Neural progenitor cell (in vitro differentiated cells): Measurements from ENCODE around the gene DIS3L2. TPM values are rescaled to one million over a fixed set of nuclear protein-coding genes. Genes with fewer than 3 reads are reported as not detected.
"Not testable (repeated sequence)": the region's sequence is repeated elsewhere in the genome, so short reads cannot be mapped to it uniquely, and the experiment has no call there.

Experiments used
- DNase-seq: peaks from one replicate; pipeline ENCODE4 v3.0.0-alpha.2; 2016; ENCODE audit warnings: low spot score
- H2AFZ ChIP-seq: fragments of 200-600 bp; sonication (generic); replicated peaks from 2 replicates; pipeline ENCODE4 v1.6.1; 2016; ENCODE audit warnings: antibody characterized with exemption
- H3F3A ChIP-seq: fragments of 200-600 bp; sonication (generic); 2 replicates; pipeline ENCODE4 v1.6.1; 2016; ENCODE audit warnings: antibody characterized with exemption, low read depth
- H3K27ac ChIP-seq: fragments of 200-600 bp; sonication (generic); 2 replicates; pipeline ENCODE4 v1.5.1; 2016; ENCODE audit warnings: mild to moderate bottlenecking
- H3K27me3 ChIP-seq: fragments of 200-600 bp; sonication (generic); 2 replicates; pipeline ENCODE4 v1.6.1; 2016; ENCODE audit warnings: mild to moderate bottlenecking, moderate library complexity
- H3K36me3 ChIP-seq: fragments of 200-600 bp; sonication (generic); 2 replicates; pipeline ENCODE4 v1.5.1; 2016
- H3K4me1 ChIP-seq: fragments of 200-600 bp; sonication (generic); 2 replicates; pipeline ENCODE4 v1.6.1; 2016; ENCODE audit warnings: mixed run types
- H3K4me2 ChIP-seq: fragments of 200-600 bp; sonication (generic); 2 replicates; pipeline ENCODE4 v1.6.1; 2016
- H3K4me3 ChIP-seq: fragments of 200-600 bp; sonication (generic); 2 replicates; pipeline ENCODE4 v1.5.1; 2016
- H3K79me2 ChIP-seq: fragments of 200-600 bp; sonication (generic); 2 replicates; pipeline ENCODE4 v1.6.1; 2016; ENCODE audit warnings: low read depth
- H3K9ac ChIP-seq: fragments of 200-600 bp; sonication (generic); 2 replicates; pipeline ENCODE4 v1.6.1; 2016
- H3K9me3 ChIP-seq: fragments of 200-600 bp; sonication (generic); 2 replicates; pipeline ENCODE4 v1.5.1; 2016; ENCODE audit warnings: low read depth
- H4K20me1 ChIP-seq: fragments of 200-600 bp; sonication (generic); 2 replicates; pipeline ENCODE4 v1.6.1; 2016; ENCODE audit warnings: low read depth
- H3K27ac Mint-ChIP-seq: 3 replicates; pipeline ENCODE4 v1.8.0; 2021; ENCODE audit warnings: mixed read lengths
- H3K27me3 Mint-ChIP-seq: 2 replicates; pipeline ENCODE4 v1.8.0; 2022; ENCODE audit warnings: low read depth, mild to moderate bottlenecking, inconsistent platforms, moderate library complexity, mixed read lengths; ENCODE audit not compliant: insufficient read depth
- H3K36me3 Mint-ChIP-seq: 3 replicates; pipeline ENCODE4 v1.8.0; 2021; ENCODE audit warnings: mixed read lengths
- H3K4me1 Mint-ChIP-seq: 3 replicates; pipeline ENCODE4 v1.8.0; 2021; ENCODE audit warnings: mixed read lengths
- H3K4me3 Mint-ChIP-seq: 3 replicates; pipeline ENCODE4 v1.8.0; 2021; ENCODE audit warnings: mild to moderate bottlenecking, moderate library complexity, mixed read lengths
- H3K9me3 Mint-ChIP-seq: 3 replicates; pipeline ENCODE4 v1.8.0; 2020; ENCODE audit warnings: mixed read lengths
- CTCF ChIP-seq: fragments of 200-600 bp; sonication (generic); IDR thresholded peaks from 2 replicates; pipeline ENCODE4 v1.5.1; 2017; ENCODE audit warnings: antibody characterized with exemption, mild to moderate bottlenecking
- EZH2 ChIP-seq: fragments of 200-600 bp; sonication (generic); IDR thresholded peaks from 2 replicates; pipeline ENCODE4 v1.6.1; 2017; ENCODE audit warnings: antibody characterized with exemption, mild to moderate bottlenecking, moderate library complexity
- EZH2phosphoT487 ChIP-seq: fragments of 200-600 bp; sonication (generic); IDR thresholded peaks from 2 replicates; pipeline ENCODE4 v1.6.1; 2017; ENCODE audit warnings: antibody characterized with exemption
- total RNA-seq: library from RNA; depleted of rRNA; stranded (reverse); fragments of >200 nt; gene quantifications from 2 replicates; pipeline ENCODE4 v1.2.3, GENCODE V29; 2015; ENCODE audit warnings: low replicate concordance

DIS3L2 gene
- total RNA-seq, 1 donor from 2014 or later, result 23.2 TPM

- DNase-seq, result no peak
- H3K27me3 Mint-ChIP-seq, result peaks cover 3% of the 10 kb centered on the region
These were observed 371.4 kb downstream of the DIS3L2 start for GRCh38 chr2:232332940-232333259.

GRCh38 chr2:232333361-232334135 is 372.0 kb downstream of the DIS3L2 start:
- H3K4me1 Mint-ChIP-seq, result peaks cover 3% of the 10 kb centered on the region
- H3K27me3 Mint-ChIP-seq, result peaks cover 3% of the 10 kb centered on the region
- Histone ChIP-seq H3K9me3 (no peaks in the 10 kb centered on the region), H3K4me3 (no peak overlapping the region), H4K20me1 (no peaks in the 10 kb centered on the region), H3K9ac (no peak overlapping the region), H3F3A (no peaks in the 10 kb centered on the region), H2AFZ (no peak overlapping the region), H3K4me1 (no peaks in the 10 kb centered on the region), H3K27me3 (no peaks in the 10 kb centered on the region), H3K79me2 (no peaks in the 10 kb centered on the region), H3K27ac (no peak overlapping the region), H3K36me3 (no peaks in the 10 kb centered on the region), H3K4me2 (no peak overlapping the region)
- H3K27ac Mint-ChIP-seq, result no peak overlapping the region
- no peaks in the 10 kb centered on the region for H3K36me3 Mint-ChIP-seq
- no peak overlapping the region for H3K4me3 Mint-ChIP-seq
- TF ChIP-seq CTCF (peak; percentile 55), EZH2 (no peak), EZH2phosphoT487 (no peak)
- peak; percentile 40 for DNase-seq
- H3K9me3 Mint-ChIP-seq, result no peaks in the 10 kb centered on the region

More at GRCh38 chr2:232332940-232333259, 371.4 kb downstream of the DIS3L2 start:
- Histone ChIP-seq H3K4me1 (no peaks in the 10 kb centered on the region), H3K36me3 (no peaks in the 10 kb centered on the region), H4K20me1 (no peaks in the 10 kb centered on the region), H2AFZ (no peak overlapping the region), H3K9ac (no peak overlapping the region), H3K4me3 (no peak overlapping the region), H3K27ac (no peak overlapping the region), H3K79me2 (no peaks in the 10 kb centered on the region), H3K4me2 (no peak overlapping the region), H3F3A (no peaks in the 10 kb centered on the region), H3K9me3 (no peaks in the 10 kb centered on the region), H3K27me3 (no peaks in the 10 kb centered on the region)
- Mint-ChIP-seq H3K9me3 (no peaks in the 10 kb centered on the region), H3K36me3 (no peaks in the 10 kb centered on the region), H3K27ac (no peak overlapping the region), H3K4me3 (no peak overlapping the region), H3K4me1 (peaks cover 3% of the 10 kb centered on the region)
- TF ChIP-seq CTCF (no peak), EZH2phosphoT487 (no peak), EZH2 (no peak)

GRCh38 chr2:232334136-232334884 is 372.8 kb downstream of the DIS3L2 start:
- not testable (repeated sequence) for H3K4me3 ChIP-seq, H3K36me3 Mint-ChIP-seq, H3K27me3 Mint-ChIP-seq, H2AFZ ChIP-seq, H3K4me2 ChIP-seq, DNase-seq, H3K9ac ChIP-seq, H3K79me2 ChIP-seq, H3K4me3 Mint-ChIP-seq, H3K36me3 ChIP-seq, H3K9me3 Mint-ChIP-seq, H3K4me1 ChIP-seq, H3K27me3 ChIP-seq, H3F3A ChIP-seq, H4K20me1 ChIP-seq, H3K4me1 Mint-ChIP-seq, H3K27ac ChIP-seq, H3K9me3 ChIP-seq, H3K27ac Mint-ChIP-seq

- H3K4me1 ChIP-seq, H3K36me3 Mint-ChIP-seq, H3K4me3 ChIP-seq, H3K4me3 Mint-ChIP-seq, H3K27me3 Mint-ChIP-seq, H3K79me2 ChIP-seq, H2AFZ ChIP-seq, H3F3A ChIP-seq, H3K4me1 Mint-ChIP-seq, H3K9me3 Mint-ChIP-seq, DNase-seq, H3K27ac ChIP-seq, H4K20me1 ChIP-seq, H3K36me3 ChIP-seq, H3K27me3 ChIP-seq, H3K9me3 ChIP-seq, H3K4me2 ChIP-seq, H3K9ac ChIP-seq, H3K27ac Mint-ChIP-seq: not testable (repeated sequence)
These were observed 373.3 kb downstream of the DIS3L2 start for GRCh38 chr2:232334885-232335205.
